ENCODE measurements around the gene GAS2L3. TPM values are rescaled to one million over a fixed set of nuclear protein-coding genes. Genes with fewer than 3 reads are reported as not detected.

Gene GAS2L3
- total RNA-seq, 1 experiment from 2014 or later: 47.4 TPM

- intact Hi-C loops (cut with micrococcal nuclease; ENCODE audit: unreplicated experiment): no loop called here
Observed at GRCh38 chr12:100643246-100643645, 69.8 kb downstream of the GAS2L3 start.

GRCh38 chr12:100646896-100647295 lies 73.4 kb downstream of the GAS2L3 start:
- Histone ChIP-seq H3K4me1 (ENCODE audit: control insufficient read depth, insufficient read depth, low read length) (no peaks in the 10 kb centered on the region), H3K27me3 (ENCODE audit: control insufficient read depth, insufficient read depth, low read length) (no peaks in the 10 kb centered on the region), H3K27ac (ENCODE audit: low read length) (no peak overlapping the region), H3K9me3 (ENCODE audit: control insufficient read depth, insufficient read depth, low read depth, low read length) (no peaks in the 10 kb centered on the region), H3K4me3 (ENCODE audit: low read depth in 2 of 2, low read length in 2 of 2) (no peak overlapping the region), H3K36me3 (ENCODE audit: control insufficient read depth, insufficient read depth, low read length) (no peaks in the 10 kb centered on the region)
- intact Hi-C loops (cut with micrococcal nuclease; ENCODE audit: unreplicated experiment) (no loop called here), in situ Hi-C loops (cut with HindIII; ENCODE audit: low pct_unique_long_range_greater_than_20kb, low sequenced_read_pairs) (no loop called here)
- ChIA-PET CTCF (no interaction called here), POLR2A (no interaction called here)
- BruUV-seq (replicated peaks): no TSS peak
- no peak for ATAC-seq
- no peak for DNase-seq (ENCODE audit: low read depth, low spot score)
- TF ChIP-seq SIN3A (IDR thresholded peaks at IDR 0.05; ENCODE audit: borderline replicate concordance, insufficient read depth, low read depth, low read length) (no peak), POLR2AphosphoS5 (IDR thresholded peaks at IDR 0.05; ENCODE audit: low read depth, low read length) (no peak), CTCF (IDR thresholded peaks at IDR 0.05) (no peak), REST (IDR thresholded peaks at IDR 0.05; ENCODE audit: insufficient read depth in 1 of 2, low read depth in 2 of 2, low read length in 1 of 2) (no peak)

More at GRCh38 chr12:100643246-100643645, 69.8 kb downstream of the GAS2L3 start:
- Histone ChIP-seq H3K4me1 (ENCODE audit: control insufficient read depth, insufficient read depth, low read length) (no peaks in the 10 kb centered on the region), H3K27ac (ENCODE audit: low read length) (no peak overlapping the region), H3K27me3 (ENCODE audit: control insufficient read depth, insufficient read depth, low read length) (no peaks in the 10 kb centered on the region), H3K4me3 (ENCODE audit: low read depth in 2 of 2, low read length in 2 of 2) (no peak overlapping the region), H3K9me3 (ENCODE audit: control insufficient read depth, insufficient read depth, low read depth, low read length) (no peaks in the 10 kb centered on the region), H3K36me3 (ENCODE audit: control insufficient read depth, insufficient read depth, low read length) (no peaks in the 10 kb centered on the region)
- no TSS peak for BruUV-seq (replicated peaks)
- in situ Hi-C loops (cut with HindIII; ENCODE audit: low pct_unique_long_range_greater_than_20kb, low sequenced_read_pairs): no loop called here
- ChIA-PET POLR2A (no interaction called here), CTCF (no interaction called here)
- TF ChIP-seq CTCF (IDR thresholded peaks at IDR 0.05) (no peak), TCF7L2 (IDR thresholded peaks at IDR 0.05; ENCODE audit: low read depth, low read length) (no peak), REST (IDR thresholded peaks at IDR 0.05; ENCODE audit: insufficient read depth in 1 of 2, low read depth in 2 of 2, low read length in 1 of 2) (no peak), SIN3A (IDR thresholded peaks at IDR 0.05; ENCODE audit: borderline replicate concordance, insufficient read depth, low read depth, low read length) (no peak), POLR2AphosphoS5 (IDR thresholded peaks at IDR 0.05; ENCODE audit: low read depth, low read length) (no peak)
- no peak for DNase-seq (ENCODE audit: low read depth, low spot score)
- ATAC-seq: no peak

All from Panc1 (cell line).